GM12878 (cell line): ENCODE data around the gene BBX. TPM values are rescaled to one million over a fixed set of nuclear protein-coding genes. Genes with fewer than 3 reads are reported as not detected.

ENCODE experiments used
- ATAC-seq: fragments of 200-7000 bp; cut with Tn5 transposase; 3 replicates; pipeline ENCODE4 v1.9.1; 2020; ENCODE audit warnings: mild to moderate bottlenecking, moderate library complexity
- BruUV-seq: library from RNA; stranded (reverse); fragments of 400-500 nt; replicated peaks from 2 replicates; lab custom pipeline; 2021; lab: Mats Ljungman, UMichigan
- CTCF ChIA-PET: fragments of 300-600 bp; sonication (Branson Sonifier 250); formaldehyde crosslinking; extraction: SDS; loops from one replicate; lab custom pipeline; 2021; ENCODE audit warnings: inconsistent platforms; lab: Yijun Ruan, JAX
- POLR2A ChIA-PET: fragments of 350-600 bp; formaldehyde crosslinking; extraction: SDS; loops from one replicate; lab custom pipeline; 2021; ENCODE audit warnings: inconsistent platforms; lab: Charles Lee
- RAD21 ChIA-PET: fragments of 300-600 bp; sonication (Branson Sonifier 250); formaldehyde crosslinking; loops from one replicate; lab custom pipeline; 2023; ENCODE audit warnings: antibody characterized with exemption; ENCODE audit not compliant: unreplicated experiment; lab: Charles Lee
- SMC1A ChIA-PET: fragments of 300-600 bp; sonication (Branson Sonifier 250); formaldehyde crosslinking; loops from one replicate; lab custom pipeline; 2023; ENCODE audit not compliant: unreplicated experiment, uncharacterized antibody; lab: Charles Lee
- DNase-seq: peaks from one replicate; pipeline ENCODE4 v3.0.0-alpha.2; 2011; ENCODE audit warnings: low read depth, low spot score
- FAIRE-seq: peaks from 3 replicates; lab custom pipeline; 2011; peaks lifted over from hg19 to GRCh38; lab: Jason Lieb, UNC
- H2AFZ ChIP-seq: 2 replicates; pipeline ENCODE4 v1.6.0; 2011; ENCODE audit warnings: low read depth, low read length, control low read depth; ENCODE audit not compliant: control insufficient read depth
- H3K27ac ChIP-seq: 2 replicates; pipeline ENCODE4 v1.5.1; 2011; ENCODE audit warnings: control low read depth; ENCODE audit not compliant: control insufficient read depth, insufficient read depth
- H3K27me3 ChIP-seq, 2 experiments: replicated peaks in 1 of 2; 2 replicates each; pipeline versions ENCODE4 v1.6.0 to v1.6.1; 2011; ENCODE audit warnings: low read length in 1 of 2; ENCODE audit not compliant: control insufficient read depth in 2 of 2, insufficient read depth in 2 of 2
- H3K36me3 ChIP-seq, 2 experiments: 2 replicates each; pipeline ENCODE4 v1.5.1; 2011; ENCODE audit warnings: low read length in 1 of 2; ENCODE audit not compliant: control insufficient read depth in 2 of 2, insufficient read depth in 2 of 2
- H3K4me1 ChIP-seq: 2 replicates; pipeline ENCODE4 v1.6.1; 2011; ENCODE audit warnings: mild to moderate bottlenecking, low read length, moderate library complexity, mixed read lengths; ENCODE audit not compliant: control insufficient read depth, insufficient read depth
- H3K4me2 ChIP-seq: 2 replicates; pipeline ENCODE4 v1.6.0; 2011; ENCODE audit warnings: control low read depth; ENCODE audit not compliant: control insufficient read depth, insufficient read depth
- H3K4me3 ChIP-seq: fragments of 200-600 bp; sonication (generic); 2 replicates; pipeline ENCODE4 v1.5.1; 2016
- H3K79me2 ChIP-seq: 2 replicates; pipeline ENCODE4 v1.6.0; 2011; ENCODE audit warnings: low read length; ENCODE audit not compliant: control insufficient read depth, insufficient read depth
- H3K9ac ChIP-seq: 2 replicates; pipeline ENCODE4 v1.8.0; 2011; ENCODE audit warnings: low read length, control low read depth, mixed read lengths; ENCODE audit not compliant: control insufficient read depth, insufficient read depth
- H3K9me3 ChIP-seq: replicated peaks from 3 replicates; pipeline ENCODE4 v1.5.1; 2011; ENCODE audit warnings: mild to moderate bottlenecking, low read length; ENCODE audit not compliant: control insufficient read depth, insufficient read depth
- H4K20me1 ChIP-seq: 2 replicates; pipeline ENCODE4 v1.6.0; 2011; ENCODE audit not compliant: control insufficient read depth, insufficient read depth
- ESRRA ChIP-seq: IDR thresholded peaks from 2 replicates; pipeline ENCODE4 v1.6.1; 2012; ENCODE audit warnings: mild to moderate bottlenecking, low read length, improper control_type of control experiment
- RELA ChIP-seq: fragments of 450-650 bp; IDR thresholded peaks from 2 replicates; pipeline ENCODE4 v1.8.0; 2014; ENCODE audit warnings: borderline replicate concordance; ENCODE audit not compliant: partially characterized antibody
- WGBS: methylation state at CpG from one replicate; pipeline ENCODE4 v1.1.6; 2016; ENCODE audit warnings: low lambda C conversion rate; ENCODE audit not compliant: insufficient replicate concordance, insufficient coverage; ENCODE audit errors: missing lambda C conversion rate; 5-methylcytosine and 5-hydroxymethylcytosine counted together
- in situ Hi-C: fragments of 300-500 bp; cut with MboI; formaldehyde crosslinking; loops from 9 replicates; pipeline ENCODE4 v1.14.3; 2018; ENCODE audit warnings: mixed read lengths
- intact Hi-C: fragments of 100-400 bp; cut with micrococcal nuclease; formaldehyde crosslinking; loops from one replicate; pipeline ENCODE4 v1.14.2; 2022; ENCODE audit not compliant: unreplicated experiment
- polyA plus RNA-seq, 11 experiments: library from polyadenylated mRNA; depleted of rRNA in 4 of 11; unstranded in 6 of 11; stranded (reverse) in 5 of 11; fragments of >200 nt; fragmentation: Nextera tagmentation in 4 of 11; fragmentation: Illumina TruSeq in 1 of 11; extraction: Ambion mirVana in 4 of 11; extraction: Trizol in 1 of 11; gene quantifications; 1 replicate in 1 of 11; 2 replicates in 10 of 11; pipeline versions ENCODE4 v1.2.1 to v1.2.3, GENCODE V29; 2011 to 2016; ENCODE audit warnings: inconsistent platforms in 2 of 11, missing spikeins in 2 of 11, low read depth in 1 of 11
- total RNA-seq, 4 experiments: library from RNA; depleted of rRNA in 3 of 4; stranded (reverse); fragments of >200 nt in 3 of 4; fragmentation: Illumina TruSeq in 1 of 4; extraction: Trizol in 1 of 4; gene quantifications; 2 replicates each; pipeline versions ENCODE4 v1.2.1 to v1.2.3, GENCODE V29; 2013 to 2021
- TF ChIP-seq, protein P1 (sequence below): fragments of 150-350 bp; IDR thresholded peaks from 2 replicates; pipeline ENCODE4 v1.6.1; 2014; ENCODE audit warnings: mild to moderate bottlenecking, low read depth, low read length
- TF ChIP-seq, protein P2 (sequence below), 3 experiments: IDR thresholded peaks in 2 of 3; conservative IDR thresholded peaks in 1 of 3; 2 replicates each; pipeline ENCODE4 v1.5.1; 2011; ENCODE audit warnings: low read depth in 3 of 3, low read length in 3 of 3, mild to moderate bottlenecking in 3 of 3, control low read depth in 2 of 3, moderate library complexity in 2 of 3, inconsistent platforms in 1 of 3, mixed read lengths in 1 of 3; ENCODE audit not compliant: control insufficient read depth in 2 of 3, insufficient read depth in 1 of 3; ENCODE audit errors: extremely low read depth in 1 of 3

The BBX gene
- total and polyA plus RNA-seq, 10 of the 15 experiments (the other 5 are each of a cell fraction or from before 2014, with no cell fraction given): 13.3 to 38.5 (median 32.0) TPM

DNA sequence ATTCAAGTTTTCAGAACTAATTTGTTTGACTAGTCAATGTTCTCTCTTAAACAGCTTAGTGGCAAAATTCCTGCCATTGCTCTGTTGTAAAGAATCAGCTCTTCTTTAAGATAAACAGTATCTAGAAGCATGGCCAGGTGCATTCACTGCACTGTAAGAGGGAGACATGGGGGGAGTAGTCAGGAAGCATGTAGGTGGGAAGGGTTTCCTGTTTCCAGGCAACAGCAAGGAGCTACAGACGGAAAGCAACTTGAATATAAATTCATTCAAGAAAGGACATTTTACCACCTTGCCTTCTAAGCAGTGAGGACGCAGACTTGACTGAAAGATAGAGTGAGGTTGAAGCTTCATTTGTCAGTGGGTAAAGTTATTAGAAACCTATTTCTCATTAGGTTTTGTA, 55.3 kb downstream of the BBX start (continued):
- TF ChIP-seq, protein P1, sequence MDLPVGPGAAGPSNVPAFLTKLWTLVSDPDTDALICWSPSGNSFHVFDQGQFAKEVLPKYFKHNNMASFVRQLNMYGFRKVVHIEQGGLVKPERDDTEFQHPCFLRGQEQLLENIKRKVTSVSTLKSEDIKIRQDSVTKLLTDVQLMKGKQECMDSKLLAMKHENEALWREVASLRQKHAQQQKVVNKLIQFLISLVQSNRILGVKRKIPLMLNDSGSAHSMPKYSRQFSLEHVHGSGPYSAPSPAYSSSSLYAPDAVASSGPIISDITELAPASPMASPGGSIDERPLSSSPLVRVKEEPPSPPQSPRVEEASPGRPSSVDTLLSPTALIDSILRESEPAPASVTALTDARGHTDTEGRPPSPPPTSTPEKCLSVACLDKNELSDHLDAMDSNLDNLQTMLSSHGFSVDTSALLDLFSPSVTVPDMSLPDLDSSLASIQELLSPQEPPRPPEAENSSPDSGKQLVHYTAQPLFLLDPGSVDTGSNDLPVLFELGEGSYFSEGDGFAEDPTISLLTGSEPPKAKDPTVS: no peak
- TF ChIP-seq ESRRA: no peak

DNA sequence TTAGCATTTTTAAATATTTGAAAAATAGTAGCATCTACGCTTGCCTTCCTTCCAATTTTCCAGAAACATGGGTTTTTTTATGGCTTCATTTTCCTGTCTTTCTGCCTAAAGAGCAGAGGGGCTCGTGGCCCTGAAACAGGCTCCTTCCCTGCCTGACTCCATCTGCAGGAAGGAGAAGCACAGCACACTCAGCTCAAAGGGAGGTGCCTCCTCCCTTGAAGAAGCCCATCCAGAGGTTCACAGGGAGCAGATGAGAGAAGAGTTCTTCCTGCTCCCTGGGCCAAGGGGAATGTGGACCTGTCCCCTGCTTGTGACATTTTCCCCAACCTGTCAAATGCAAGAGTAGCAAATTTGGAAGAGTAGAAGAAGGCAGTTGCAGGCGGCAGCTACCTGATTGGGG, 55.8 kb downstream of the BBX start:
- Histone ChIP-seq H3K36me3 (no peaks in the 10 kb centered on the region; a peak in 1 of 4 replicates), H3K4me2 (no peak overlapping the region), H4K20me1 (no peaks in the 10 kb centered on the region), H3K27me3 (no peaks in the 10 kb centered on the region), H3K4me1 (no peaks in the 10 kb centered on the region), H3K79me2 (no peaks in the 10 kb centered on the region), H2AFZ (no peak overlapping the region), H3K9ac (no peak overlapping the region), H3K4me3 (no peak overlapping the region), H3K27ac (no peak overlapping the region), H3K9me3 (no peaks in the 10 kb centered on the region)
- TF ChIP-seq, protein P2, sequence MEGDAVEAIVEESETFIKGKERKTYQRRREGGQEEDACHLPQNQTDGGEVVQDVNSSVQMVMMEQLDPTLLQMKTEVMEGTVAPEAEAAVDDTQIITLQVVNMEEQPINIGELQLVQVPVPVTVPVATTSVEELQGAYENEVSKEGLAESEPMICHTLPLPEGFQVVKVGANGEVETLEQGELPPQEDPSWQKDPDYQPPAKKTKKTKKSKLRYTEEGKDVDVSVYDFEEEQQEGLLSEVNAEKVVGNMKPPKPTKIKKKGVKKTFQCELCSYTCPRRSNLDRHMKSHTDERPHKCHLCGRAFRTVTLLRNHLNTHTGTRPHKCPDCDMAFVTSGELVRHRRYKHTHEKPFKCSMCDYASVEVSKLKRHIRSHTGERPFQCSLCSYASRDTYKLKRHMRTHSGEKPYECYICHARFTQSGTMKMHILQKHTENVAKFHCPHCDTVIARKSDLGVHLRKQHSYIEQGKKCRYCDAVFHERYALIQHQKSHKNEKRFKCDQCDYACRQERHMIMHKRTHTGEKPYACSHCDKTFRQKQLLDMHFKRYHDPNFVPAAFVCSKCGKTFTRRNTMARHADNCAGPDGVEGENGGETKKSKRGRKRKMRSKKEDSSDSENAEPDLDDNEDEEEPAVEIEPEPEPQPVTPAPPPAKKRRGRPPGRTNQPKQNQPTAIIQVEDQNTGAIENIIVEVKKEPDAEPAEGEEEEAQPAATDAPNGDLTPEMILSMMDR (IDR thresholded peaks at IDR 0.05 in 2 of 3, conservative IDR thresholded peaks at IDR 0.05 in 1 of 3; ENCODE audit: control insufficient read depth in 2 of 3, extremely low read depth in 1 of 3, insufficient read depth in 1 of 3, low read depth in 3 of 3, low read length in 3 of 3): peak in 1 of 3 experiments; percentile 6; a peak in 1 of 6 replicates
- no peak for TF ChIP-seq RELA
- peak; percentile 42 for ATAC-seq
- POLR2A ChIA-PET: interaction anchor here (1.1 to 1.8 kb wide), 2 partner anchors 21 to 97 kb away, joined by 3 to 5 read pairs; no protein-coding TSS in a partner anchor
- intact Hi-C loops (loop anchor here (5.0 to 10.0 kb wide), 2 partner anchors 266 to 349 kb away; no protein-coding TSS in a partner anchor), in situ Hi-C loops (loop anchor here (10.0 kb wide), 1 partner anchor 156 kb away; no protein-coding TSS in a partner anchor)
- no TSS peak for BruUV-seq
- WGBS: 97% methylated on average over 3 of the region's 3 CpGs
- no peak for FAIRE-seq
- SMC1A ChIA-PET: interaction anchor here (0.9 to 6.9 kb wide), 18 partner anchors 9 to 307 kb away, joined by 3 to 49 read pairs (median 5); no protein-coding TSS in a partner anchor
- no peak for DNase-seq
- CTCF ChIA-PET: interaction anchor here (0.8 to 4.7 kb wide), 16 partner anchors 10 to 307 kb away, joined by 3 to 19 read pairs (median 4); no protein-coding TSS in a partner anchor
- RAD21 ChIA-PET: interaction anchor here (1.1 to 1.3 kb wide), 6 partner anchors 10 to 210 kb away, joined by 3 to 5 read pairs (median 4); no protein-coding TSS in a partner anchor
